Tibial artery (tissue), 4 donors: ENCODE data around the gene NCBP2.
"Not testable (repeated sequence)": the region's sequence is repeated elsewhere in the genome, so short reads cannot be mapped to it uniquely, and the experiment has no call there.

Experiments
- DNase-seq, 2 donors: peaks; one replicate each; pipeline ENCODE4 v3.0.0-alpha.2; 2019
- H3K27ac ChIP-seq, 2 donors: fragments of 200-600 bp; sonication (generic) in 1 of 2; 1 replicate in 1 of 2; 2 replicates in 1 of 2; pipeline ENCODE4 v1.5.1; 2018 to 2019; ENCODE audit warnings: mild to moderate bottlenecking in 1 of 2
- H3K27me3 ChIP-seq, 2 donors: fragments of 200-600 bp; sonication (generic) in 1 of 2; one replicate each; pipeline versions ENCODE4 v1.5.1 to v1.6.0; 2016 to 2019
- H3K36me3 ChIP-seq, 3 donors: fragments of 200-600 bp; sonication (generic) in 2 of 3; one replicate each; pipeline ENCODE4 v1.5.1; 2016 to 2019; ENCODE audit warnings: mild to moderate bottlenecking in 2 of 3
- H3K4me1 ChIP-seq, 4 donors: fragments of 200-600 bp; sonication (generic) in 2 of 4; 1 replicate in 3 of 4; 2 replicates in 1 of 4; pipeline ENCODE4 v1.5.1; 2016 to 2019
- H3K4me3 ChIP-seq, 2 donors: fragments of 200-600 bp; sonication (generic) in 1 of 2; 1 replicate in 1 of 2; 2 replicates in 1 of 2; pipeline ENCODE4 v1.5.1; 2018 to 2019; ENCODE audit warnings: mild to moderate bottlenecking in 2 of 2
- H3K9me3 ChIP-seq, 3 donors: fragments of 200-600 bp; sonication (generic) in 1 of 3; one replicate each; pipeline ENCODE4 v1.5.1; 2016 to 2019
- CTCF ChIP-seq, 2 experiments: fragments of 200-600 bp in 1 of 2; fragments of 450-650 bp in 1 of 2; IDR thresholded peaks; one replicate each; pipeline ENCODE4 v1.5.1; 2017 to 2019; ENCODE audit warnings: antibody characterized with exemption in 2 of 2, mild to moderate bottlenecking in 1 of 2, moderate library complexity in 1 of 2
- intact Hi-C: fragments of 100-400 bp; cut with DNase I; formaldehyde crosslinking; loops from one replicate; pipeline ENCODE4 v1.15.0; 2023; ENCODE audit warnings: low total_unique reads

NCBP2 gene

GRCh38 chr3:196949285-196949619 is 6.9 kb upstream of the NCBP2 start:
- DNase-seq: no peak
- Histone ChIP-seq H3K27ac (no peak overlapping the region), H3K4me1 (peaks cover 0 to 5% (median 2%) of the 10 kb centered on the region in 4 donors), H3K4me3 (no peak overlapping the region), H3K36me3 (peaks cover 0 to 41% (median 4%) of the 10 kb centered on the region in 3 donors), H3K9me3 (no peaks in the 10 kb centered on the region), H3K27me3 (no peaks in the 10 kb centered on the region)
- no peak for TF ChIP-seq CTCF (IDR thresholded peaks at IDR 0.05)
- intact Hi-C loops: no loop called here

- peaks cover 0 to 41% (median 4%) of the 10 kb centered on the region in 3 donors for H3K36me3 ChIP-seq
- no peak for DNase-seq
- peaks cover 0 to 10% (median 5%) of the 10 kb centered on the region in 4 donors for H3K4me1 ChIP-seq
- H3K9me3 ChIP-seq: no peaks in the 10 kb centered on the region
- no peaks in the 10 kb centered on the region for H3K27me3 ChIP-seq
- no peak overlapping the region for H3K27ac ChIP-seq
- intact Hi-C loops: no loop called here
- H3K4me3 ChIP-seq: no peak overlapping the region
- no peak for TF ChIP-seq CTCF (IDR thresholded peaks at IDR 0.05)
These were observed 6.3 kb upstream of the NCBP2 start for GRCh38 chr3:196948442-196949284.

- no peak overlapping the region for H3K27ac ChIP-seq
- H3K36me3 ChIP-seq: peaks cover 0 to 41% (median 4%) of the 10 kb centered on the region in 3 donors
- no peak overlapping the region for H3K4me3 ChIP-seq
- DNase-seq: no peak
- intact Hi-C loops: no loop called here
- no peaks in the 10 kb centered on the region for H3K9me3 ChIP-seq
- H3K27me3 ChIP-seq: no peaks in the 10 kb centered on the region
- TF ChIP-seq CTCF (IDR thresholded peaks at IDR 0.05): no peak
- peaks cover 0 to 17% (median 12%) of the 10 kb centered on the region in 4 donors for H3K4me1 ChIP-seq
These were observed 5.6 kb upstream of the NCBP2 start for GRCh38 chr3:196947860-196948441.

GRCh38 chr3:196947136-196947859 is 5.0 kb upstream of the NCBP2 start:
- intact Hi-C loops: no loop called here
- Histone ChIP-seq H3K4me1 (peaks cover 0 to 17% (median 12%) of the 10 kb centered on the region in 4 donors), H3K4me3 (no peak overlapping the region), H3K36me3 (peaks cover 0 to 41% (median 4%) of the 10 kb centered on the region in 3 donors), H3K9me3 (no peaks in the 10 kb centered on the region), H3K27me3 (no peaks in the 10 kb centered on the region), H3K27ac (no peak overlapping the region)
- no peak for TF ChIP-seq CTCF (IDR thresholded peaks at IDR 0.05)
- no peak for DNase-seq

GRCh38 chr3:196944037-196944790 is 1.9 kb upstream of the NCBP2 start:
- H3K27me3 ChIP-seq, H3K9me3 ChIP-seq, H3K4me3 ChIP-seq, H3K27ac ChIP-seq, DNase-seq: not testable (repeated sequence)
- intact Hi-C loops: loop anchor here (5.0 kb wide), 1 partner anchor 77 kb away; the partner anchor contains the start of gene SENP5
- H3K36me3 ChIP-seq: peaks cover 0 to 27% (median 0%) of the 10 kb centered on the region in 3 donors
- peaks cover 0 to 34% (median 27%) of the 10 kb centered on the region in 4 donors for H3K4me1 ChIP-seq
